Psoas muscle (tissue), 8 donors: Measurements from ENCODE around the gene CTDP1. TPM values are rescaled to one million over a fixed set of nuclear protein-coding genes. Genes with fewer than 3 reads are reported as not detected.

Experiments
- ATAC-seq, 4 donors: fragments of 200-7000 bp; cut with Tn5 transposase; one replicate each; pipeline ENCODE4 v1.9.1; 2020; ENCODE audit warnings: moderate library complexity in 3 of 4, mild to moderate bottlenecking in 2 of 4
- DNase-seq, 2 donors: peaks; one replicate each; pipeline ENCODE4 v3.0.0-alpha.2; 2020
- H3K27ac ChIP-seq: fragments of 200-600 bp; one replicate; pipeline ENCODE4 v1.8.0; 2022
- H3K27me3 ChIP-seq, 3 donors: fragments of 200-600 bp in 1 of 3; one replicate each; pipeline versions ENCODE4 v1.6.1 to v1.8.0; 2013 to 2022; ENCODE audit warnings: low read length in 2 of 3, mild to moderate bottlenecking in 2 of 3, moderate library complexity in 1 of 3; ENCODE audit not compliant: insufficient read depth in 3 of 3
- H3K36me3 ChIP-seq, 2 donors: fragments of 200-600 bp in 1 of 2; one replicate each; pipeline versions ENCODE4 v1.6.1 to v1.8.0; 2013 to 2022; ENCODE audit warnings: low read depth in 1 of 2, mild to moderate bottlenecking in 1 of 2, moderate library complexity in 1 of 2; ENCODE audit not compliant: insufficient read depth in 1 of 2
- H3K4me1 ChIP-seq: fragments of 200-600 bp; one replicate; pipeline ENCODE4 v1.8.0; 2022
- H3K4me3 ChIP-seq: fragments of 200-600 bp; one replicate; pipeline ENCODE4 v1.8.0; 2022; ENCODE audit warnings: mild to moderate bottlenecking
- H3K9me3 ChIP-seq: fragments of 200-600 bp; one replicate; pipeline ENCODE4 v1.8.0; 2022
- CTCF ChIP-seq: fragments of 200-600 bp; IDR thresholded peaks from one replicate; pipeline ENCODE4 v1.8.0; 2022; ENCODE audit warnings: antibody characterized with exemption
- WGBS, 3 donors: extraction: QIAGEN DNeasy Blood & Tissue Kit; methylation state at CpG; one replicate each; pipeline versions ENCODE4 v1.1.6 to v1.1.7; 2013; 5-methylcytosine and 5-hydroxymethylcytosine counted together
- intact Hi-C, 2 donors: fragments of 100-400 bp; cut with DNase I; formaldehyde crosslinking; loops; one replicate each; pipeline versions ENCODE4 v1.11.0 to v1.14.2; 2022
- polyA plus RNA-seq, 3 donors: library from polyadenylated mRNA; stranded (reverse); fragments of 200-250 nt; gene quantifications; one replicate each; pipeline ENCODE4 v1.2.3, GENCODE V29; 2013
- total RNA-seq, 4 donors: library from RNA; stranded (reverse); fragmentation: NEBNext Ultra II Directional in 2 of 4; extraction: Animal tissue kit (Norgen Biotek cat#: 25700) in 2 of 4; gene quantifications; one replicate each; pipeline versions ENCODE4 v1.2.1 to v1.2.4, GENCODE V29; 2021 to 2023
- donor health status: healthy with polysubstance abuse.
- donor health status: DM: no; HTN: no; CAD: no; lungs with moderate emphysema.
- donor health status: Bipolar disorder and iron deficiency.
- donor health status: healthy.
- donor health status: DM: yes; HTN: yes; CAD: no.
- donor health status: DM: no; HTN: no; CAD: no.
- donor health status: DM: no; HTN: no; CAD: no.
- donor health status: DM: yes; HTN: yes; CAD: no.

Gene CTDP1
- total and polyA plus RNA-seq, 7 donors = 7.6 to 21.6 (median 12.4) TPM

DNA sequence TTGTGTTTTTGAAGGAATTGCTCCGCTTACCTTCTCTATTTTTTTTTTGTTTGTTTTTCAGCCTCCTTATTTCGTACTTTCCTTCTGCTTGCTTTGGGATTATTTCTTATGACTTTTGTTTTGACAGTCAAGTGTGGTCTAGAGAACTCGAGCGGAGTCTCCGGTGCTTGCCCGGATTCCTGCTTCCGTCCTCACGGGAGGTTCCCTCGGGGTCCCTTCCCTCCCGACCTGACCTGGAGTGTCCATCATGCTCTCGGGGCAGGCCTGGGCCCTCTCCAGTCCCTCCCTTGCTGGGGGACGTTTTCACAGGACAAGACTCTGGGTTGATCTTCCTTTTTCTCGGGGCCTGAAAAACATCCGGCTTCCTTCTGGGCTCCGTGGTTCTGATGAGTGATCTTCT lies 45.9 kb downstream of the CTDP1 start:
- DNase-seq (no peak), ATAC-seq (no peak)
- no peak for TF ChIP-seq CTCF
- peaks cover 0 to 32% of the 10 kb centered on the region in 2 donors for H3K36me3 ChIP-seq
- H3K9me3 ChIP-seq = no peaks in the 10 kb centered on the region
- peaks cover 3% of the 10 kb centered on the region for H3K4me1 ChIP-seq
- H3K4me3 ChIP-seq = no peak overlapping the region
- 87 to 92% (median 92%) methylated on average over 15 of the region's 15 CpGs for WGBS, 3 donors
- intact Hi-C loops = no loop called here
- H3K27ac ChIP-seq = no peak overlapping the region
- H3K27me3 ChIP-seq = no peaks in the 10 kb centered on the region

DNA sequence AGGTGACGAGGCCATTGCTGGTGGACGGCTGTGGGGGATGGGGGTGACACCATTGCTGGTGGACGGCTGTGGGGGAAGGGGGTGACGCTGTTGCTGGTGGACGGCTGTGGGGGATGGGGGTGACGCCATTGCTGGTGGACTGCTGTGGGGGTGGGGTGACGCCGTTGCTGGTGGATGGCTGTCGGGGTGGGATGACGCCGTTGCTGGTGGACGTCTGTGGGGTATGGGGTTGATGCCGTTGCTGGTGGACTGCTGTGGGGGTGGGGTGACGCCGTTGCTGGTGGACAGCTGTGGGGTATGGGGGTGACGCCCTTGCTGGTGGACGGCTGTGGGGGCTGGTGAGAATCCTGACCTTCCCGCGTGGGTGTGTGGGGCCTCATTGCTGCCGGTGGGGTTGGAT lies 47.1 kb downstream of the CTDP1 start:
- no peak overlapping the region for H3K27ac ChIP-seq
- TF ChIP-seq CTCF = no peak
- H3K36me3 ChIP-seq = peaks cover 0 to 40% of the 10 kb centered on the region in 2 donors
- intact Hi-C loops = no loop called here
- 93 to 96% (median 95%) methylated on average over 16 to 20 of the region's 20 CpGs for WGBS, 3 donors
- H3K27me3 ChIP-seq = no peaks in the 10 kb centered on the region
- peaks cover 6% of the 10 kb centered on the region for H3K9me3 ChIP-seq
- DNase-seq (no peak), ATAC-seq (no peak)
- H3K4me1 ChIP-seq = peaks cover 3% of the 10 kb centered on the region
- no peak overlapping the region for H3K4me3 ChIP-seq

DNA sequence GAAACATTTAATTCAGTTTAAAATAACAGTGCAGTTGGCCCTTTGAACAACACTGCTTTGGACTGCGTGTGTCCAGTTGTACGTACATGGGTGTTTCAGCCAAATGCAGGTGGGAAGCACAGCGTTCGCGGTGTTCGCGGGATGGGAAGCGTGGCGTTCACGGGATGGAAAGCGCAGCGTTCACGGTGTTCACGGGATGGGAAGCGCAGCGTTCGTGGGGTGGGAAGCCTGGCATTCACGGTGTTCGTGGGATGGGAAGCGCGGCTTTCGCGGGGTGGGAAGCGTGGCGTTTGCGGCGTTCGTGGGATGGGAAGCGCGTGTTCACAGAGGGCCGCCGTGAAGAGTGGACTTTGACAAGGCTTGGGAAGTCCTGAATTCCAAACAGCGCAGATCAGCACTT lies 47.6 kb downstream of the CTDP1 start:
- H3K4me1 ChIP-seq = no peaks in the 10 kb centered on the region
- no peak overlapping the region for H3K27ac ChIP-seq
- H3K36me3 ChIP-seq = peaks cover 0 to 42% of the 10 kb centered on the region in 2 donors
- TF ChIP-seq CTCF = no peak
- DNase-seq (no peak), ATAC-seq (no peak)
- peaks cover 9% of the 10 kb centered on the region for H3K9me3 ChIP-seq
- WGBS, 3 donors = 95 to 98% (median 97%) methylated on average over 33 of the region's 33 CpGs
- intact Hi-C loops = no loop called here
- H3K27me3 ChIP-seq = no peaks in the 10 kb centered on the region
- H3K4me3 ChIP-seq = no peak overlapping the region

DNA sequence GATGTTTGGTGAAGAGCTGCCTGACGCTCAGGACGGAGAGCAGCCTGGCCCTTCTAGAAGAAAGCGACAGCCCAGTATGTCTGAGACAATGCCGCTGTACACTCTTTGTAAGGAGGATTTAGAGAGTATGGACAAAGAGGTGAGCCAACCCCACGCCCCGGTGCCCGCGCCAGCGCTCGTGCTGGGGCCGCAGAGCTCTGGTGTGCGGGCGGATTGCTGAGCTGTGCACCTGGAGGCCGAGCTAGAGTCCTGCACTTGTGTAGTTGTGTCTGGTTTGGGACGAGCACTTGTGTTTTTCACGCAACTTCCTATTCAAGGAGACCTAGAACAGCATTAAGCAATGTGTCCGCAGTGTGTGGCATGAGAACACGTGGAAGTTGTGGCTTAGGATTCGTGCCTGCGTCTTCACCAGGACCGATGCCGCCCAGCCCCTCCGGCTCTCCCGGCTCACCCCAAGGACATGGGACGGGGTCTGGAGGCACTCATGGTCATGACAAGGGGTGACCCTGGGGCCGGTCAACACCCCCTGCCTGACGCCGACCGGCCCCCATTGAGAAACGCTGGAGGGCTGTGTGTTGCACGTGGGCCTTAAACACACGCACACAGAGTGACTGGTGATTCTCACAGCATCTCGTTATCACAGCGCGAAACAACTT lies 49.5 kb downstream of the CTDP1 start:
- H3K4me1 ChIP-seq = no peaks in the 10 kb centered on the region
- TF ChIP-seq CTCF = no peak
- peaks cover 2 to 44% of the 10 kb centered on the region in 2 donors for H3K36me3 ChIP-seq
- no peak overlapping the region for H3K27ac ChIP-seq
- intact Hi-C loops = no loop called here
- WGBS, 3 donors = 96 to 97% (median 97%) methylated on average over 35 of the region's 35 CpGs
- no peak for DNase-seq
- no peaks in the 10 kb centered on the region for H3K27me3 ChIP-seq
- ATAC-seq = no peak
- H3K4me3 ChIP-seq = no peak overlapping the region
- peaks cover 16% of the 10 kb centered on the region for H3K9me3 ChIP-seq

DNA sequence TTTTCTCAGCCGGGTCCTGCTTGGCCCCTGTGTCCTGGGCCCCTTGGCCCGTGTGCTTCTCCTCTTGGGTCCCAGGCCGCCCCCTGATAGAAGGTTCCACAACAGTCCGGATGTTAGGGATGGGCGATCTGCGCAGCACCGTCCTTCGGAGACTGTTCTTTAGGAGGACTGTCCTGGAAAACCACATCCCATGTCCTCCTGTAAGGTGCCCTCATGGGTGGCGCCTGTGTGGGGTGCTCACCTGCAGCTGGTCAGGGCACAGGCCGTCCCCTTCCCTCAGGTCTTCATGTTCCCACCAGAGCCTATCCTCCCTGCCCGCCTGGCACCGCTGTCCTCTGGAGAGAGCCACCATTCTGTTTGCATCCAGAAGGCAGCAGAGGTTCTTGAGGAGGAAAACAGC lies 50.0 kb downstream of the CTDP1 start:
- DNase-seq = no peak
- H3K9me3 ChIP-seq = peaks cover 16% of the 10 kb centered on the region
- intact Hi-C loops = no loop called here

More for the DNA sequence above, 50.0 kb downstream of the CTDP1 start:
- Histone ChIP-seq H3K27ac (no peak overlapping the region), H3K27me3 (no peaks in the 10 kb centered on the region), H3K4me3 (no peak overlapping the region), H3K4me1 (no peaks in the 10 kb centered on the region), H3K36me3 (peaks cover 2 to 43% of the 10 kb centered on the region in 2 donors)
- no peak for TF ChIP-seq CTCF
- WGBS, 3 donors = 96 to 97% (median 96%) methylated on average over 12 of the region's 12 CpGs
- no peak for ATAC-seq
